GM19043 (cell line): ENCODE results near the gene DLX5.

Experiments
- ATAC-seq: cut with Tn5 transposase; IDR thresholded peaks from one replicate; pipeline ENCODE4 v1.9.1; 2021; ENCODE audit warnings: low read depth; ENCODE audit not compliant: unreplicated experiment

DLX5 gene

DNA sequence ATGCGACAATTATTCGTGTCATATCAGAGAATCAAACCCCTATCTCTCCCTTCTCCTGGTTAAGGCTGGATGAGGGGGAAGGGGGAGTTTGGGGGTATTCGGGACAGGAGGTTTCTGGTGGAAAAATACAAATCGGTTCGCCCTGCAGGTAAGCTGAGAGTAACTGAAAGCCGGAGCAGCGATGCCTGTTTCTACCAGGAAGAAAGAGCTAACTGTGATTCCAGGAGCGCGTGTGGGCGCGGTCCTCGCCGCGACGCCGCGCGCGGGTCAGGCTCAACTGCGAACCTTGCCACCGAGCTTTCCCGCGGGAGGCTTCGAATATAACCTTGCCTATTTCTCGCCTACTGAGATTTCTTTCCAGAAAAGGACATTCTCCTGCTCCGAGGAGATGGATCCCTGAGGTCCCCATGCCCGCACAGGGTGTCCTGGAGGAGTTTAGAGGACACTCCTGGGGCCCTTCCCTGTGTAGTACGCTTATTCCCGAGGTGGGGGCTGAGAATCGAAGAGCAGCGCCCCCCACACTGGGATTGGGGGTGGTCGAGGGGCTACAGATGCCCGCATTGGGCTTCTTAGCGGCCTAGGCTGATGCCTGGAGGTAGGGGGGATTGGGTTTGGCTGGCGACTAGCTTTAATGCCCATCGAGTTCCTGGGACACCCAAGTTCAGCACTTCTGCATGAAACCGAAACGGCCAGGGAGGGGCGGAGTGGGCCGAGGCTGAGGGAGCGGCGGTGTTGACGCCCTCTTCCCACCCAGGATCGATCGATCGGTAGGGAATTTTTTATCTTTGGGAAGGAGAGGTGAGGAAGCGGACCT is 32.2 kb downstream of the DLX5 start:
- no peak for ATAC-seq

GRCh38 chr7:96991546-96992191 is 33.0 kb downstream of the DLX5 start:
- ATAC-seq = no peak

- ATAC-seq = no peak
Observed at GRCh38 chr7:96989859-96990317, 34.7 kb downstream of the DLX5 start.

- ATAC-seq = no peak
Observed at GRCh38 chr7:96989241-96989858, 35.3 kb downstream of the DLX5 start.

- no peak for ATAC-seq
Observed at GRCh38 chr7:96987719-96988118, 36.9 kb downstream of the DLX5 start.

DNA sequence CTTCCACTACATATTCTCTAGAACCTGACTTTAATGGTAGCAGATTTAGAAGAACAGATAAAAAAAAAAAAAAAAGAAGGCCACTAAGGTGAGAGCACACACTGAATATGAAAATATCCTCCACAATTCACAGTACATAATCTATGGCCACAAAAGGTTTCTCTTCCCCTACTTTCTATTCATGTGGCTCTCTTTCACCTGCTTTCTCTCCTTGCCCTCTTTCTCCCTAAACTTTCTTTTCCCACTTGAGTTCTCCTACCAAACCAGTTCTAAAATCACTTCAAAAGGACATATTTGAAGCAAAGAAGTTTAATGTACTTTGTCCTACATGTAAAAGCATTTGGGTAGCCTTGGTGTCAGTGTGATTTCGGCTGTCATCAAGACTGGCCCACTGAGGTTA is 37.7 kb downstream of the DLX5 start:
- ATAC-seq = no peak

DNA sequence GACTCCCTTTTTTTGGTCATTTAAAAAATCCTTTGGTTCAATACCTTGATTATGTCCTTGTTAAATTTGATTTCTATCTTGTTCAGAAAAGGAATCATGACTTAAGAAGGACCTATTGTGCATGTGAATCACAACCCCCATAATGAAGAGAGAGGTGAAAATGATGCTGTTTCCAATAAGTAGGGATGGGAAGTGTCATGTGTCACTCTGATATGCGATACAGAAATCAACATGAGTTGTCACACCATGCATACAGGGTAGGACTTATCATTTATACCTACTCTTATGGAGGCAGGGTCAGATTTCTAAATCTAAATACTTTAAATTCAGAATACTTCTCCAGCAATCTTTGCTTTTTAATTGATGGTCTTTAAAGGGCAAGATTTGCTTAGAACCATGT is 38.6 kb downstream of the DLX5 start:
- no peak for ATAC-seq

GRCh38 chr7:96982586-96982985 is 42.0 kb downstream of the DLX5 start:
- ATAC-seq = no peak

DNA sequence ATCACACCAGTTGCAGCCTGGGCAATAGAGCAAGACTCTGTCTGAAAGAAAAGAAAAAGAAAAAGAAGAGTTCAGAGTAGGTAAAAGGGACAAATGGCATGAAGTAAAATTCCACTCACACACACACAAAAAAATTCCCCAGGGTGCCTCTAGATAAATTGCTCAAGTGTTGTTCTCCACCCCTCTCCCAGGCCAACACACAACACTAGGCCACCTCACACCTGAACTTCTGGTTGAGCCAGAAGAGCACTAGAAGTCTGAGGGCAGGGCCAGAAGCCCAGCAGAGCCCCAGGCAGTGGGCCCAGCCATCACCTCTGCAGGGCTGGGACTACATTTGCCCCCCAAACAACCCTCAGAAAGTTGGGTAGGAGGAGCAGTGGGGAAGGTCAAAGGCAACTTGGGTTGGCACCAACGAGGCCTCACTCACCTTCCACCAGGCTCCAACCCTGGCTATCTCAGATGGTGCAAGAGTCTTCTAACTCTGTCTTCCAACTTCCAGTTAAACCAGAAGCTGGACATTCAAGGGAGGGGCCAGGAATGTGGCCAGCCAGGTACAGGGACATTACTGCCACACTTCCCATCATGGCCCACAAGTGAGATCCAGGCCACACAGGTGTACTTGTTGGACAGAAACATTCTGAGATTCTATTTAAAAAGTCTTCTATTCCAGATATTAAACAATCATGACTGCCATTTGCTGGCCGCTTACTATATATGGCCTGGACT is 44.9 kb downstream of the DLX5 start:
- ATAC-seq = no peak

- no peak for ATAC-seq
Observed at GRCh38 chr7:96977445-96977844, 47.2 kb downstream of the DLX5 start.

GRCh38 chr7:96976106-96976505 is 48.5 kb downstream of the DLX5 start:
- no peak for ATAC-seq

DNA sequence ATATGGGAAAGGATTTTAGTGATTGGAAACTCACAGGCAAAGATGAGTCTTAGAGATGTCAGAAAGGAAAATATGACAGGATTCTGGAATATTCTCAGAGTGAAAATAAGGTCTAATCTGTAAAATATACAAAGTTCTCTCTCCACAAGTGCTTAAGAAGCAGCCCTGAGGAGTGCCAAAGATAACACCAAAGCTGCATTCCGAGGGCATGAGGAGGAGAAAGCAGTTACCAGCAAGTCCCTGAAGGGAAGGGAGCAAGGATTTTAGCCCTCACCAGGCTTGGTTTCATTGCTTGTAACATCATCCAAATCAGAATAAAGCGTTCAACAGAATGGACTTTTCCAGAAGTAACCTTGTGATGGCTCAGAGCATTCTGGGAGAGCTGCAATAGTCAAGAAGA is 50.6 kb downstream of the DLX5 start:
- no peak for ATAC-seq

DNA sequence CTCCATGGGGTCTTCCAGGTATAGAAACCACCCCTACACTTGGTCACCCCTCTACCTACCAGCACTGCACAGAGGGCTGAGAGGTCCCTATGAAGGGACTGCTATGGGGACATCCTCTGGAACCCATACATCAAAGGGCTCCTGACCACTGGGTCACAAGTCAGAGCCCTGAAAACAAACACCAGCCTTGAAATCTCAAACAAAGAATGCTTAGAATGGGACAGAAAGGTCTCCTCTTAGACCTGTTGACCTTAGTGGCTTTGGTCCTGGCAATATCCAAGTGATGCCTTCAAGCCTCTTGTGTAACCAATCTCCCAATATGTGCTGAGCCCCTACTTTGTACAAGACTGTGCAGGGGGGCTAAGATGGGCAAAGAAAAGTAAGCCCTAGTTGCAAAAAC is 53.9 kb downstream of the DLX5 start:
- ATAC-seq = no peak
